Bronchial epithelial cell (primary cell): ENCODE measurements around the gene EXOC6B. TPM values are rescaled to one million over a fixed set of nuclear protein-coding genes. Genes with fewer than 3 reads are reported as not detected.

Experiments used
- DNase-seq: peaks from one replicate; pipeline ENCODE4 v3.0.0-alpha.2; 2010; ENCODE audit warnings: low read depth
- FAIRE-seq: peaks from 2 replicates; lab custom pipeline; 2011; peaks lifted over from hg19 to GRCh38; lab: Jason Lieb, UNC
- H3K27me3 ChIP-seq: 2 replicates; pipeline ENCODE4 v1.5.1; 2011; ENCODE audit warnings: low read length; ENCODE audit not compliant: control insufficient read depth, insufficient read depth
- H3K36me3 ChIP-seq: 2 replicates; pipeline ENCODE4 v1.5.1; 2011; ENCODE audit warnings: low read length; ENCODE audit not compliant: control insufficient read depth, insufficient read depth
- H3K4me3 ChIP-seq: 2 replicates; pipeline ENCODE4 v1.5.1; 2011; ENCODE audit warnings: mild to moderate bottlenecking, low read depth, low read length, control low read depth
- total RNA-seq: library from RNA; depleted of rRNA; stranded (reverse); fragments of >200 nt; gene quantifications from 2 replicates; pipeline ENCODE4 v1.2.1, GENCODE V29; 2014
- TF ChIP-seq, protein P1 (sequence below): IDR thresholded peaks from 2 replicates; pipeline ENCODE4 v1.5.1; 2011; ENCODE audit warnings: mild to moderate bottlenecking, moderate library complexity, low read length, control low read depth, inconsistent platforms; ENCODE audit not compliant: insufficient read depth, severe bottlenecking

EXOC6B gene
- total RNA-seq, 1 donor from 2014 or later = 26.9 TPM

- FAIRE-seq (peak; percentile 23), DNase-seq (no peak)
- Histone ChIP-seq H3K27me3 (no peaks in the 10 kb centered on the region), H3K4me3 (no peak overlapping the region), H3K36me3 (peaks cover 5% of the 10 kb centered on the region)
- TF ChIP-seq, protein P1, sequence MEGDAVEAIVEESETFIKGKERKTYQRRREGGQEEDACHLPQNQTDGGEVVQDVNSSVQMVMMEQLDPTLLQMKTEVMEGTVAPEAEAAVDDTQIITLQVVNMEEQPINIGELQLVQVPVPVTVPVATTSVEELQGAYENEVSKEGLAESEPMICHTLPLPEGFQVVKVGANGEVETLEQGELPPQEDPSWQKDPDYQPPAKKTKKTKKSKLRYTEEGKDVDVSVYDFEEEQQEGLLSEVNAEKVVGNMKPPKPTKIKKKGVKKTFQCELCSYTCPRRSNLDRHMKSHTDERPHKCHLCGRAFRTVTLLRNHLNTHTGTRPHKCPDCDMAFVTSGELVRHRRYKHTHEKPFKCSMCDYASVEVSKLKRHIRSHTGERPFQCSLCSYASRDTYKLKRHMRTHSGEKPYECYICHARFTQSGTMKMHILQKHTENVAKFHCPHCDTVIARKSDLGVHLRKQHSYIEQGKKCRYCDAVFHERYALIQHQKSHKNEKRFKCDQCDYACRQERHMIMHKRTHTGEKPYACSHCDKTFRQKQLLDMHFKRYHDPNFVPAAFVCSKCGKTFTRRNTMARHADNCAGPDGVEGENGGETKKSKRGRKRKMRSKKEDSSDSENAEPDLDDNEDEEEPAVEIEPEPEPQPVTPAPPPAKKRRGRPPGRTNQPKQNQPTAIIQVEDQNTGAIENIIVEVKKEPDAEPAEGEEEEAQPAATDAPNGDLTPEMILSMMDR = no peak
Measured at GRCh38 chr2:72475246-72475645, 350.6 kb downstream of the EXOC6B start.

- H3K36me3 ChIP-seq = no peaks in the 10 kb centered on the region
- TF ChIP-seq, protein P1 = no peak
- DNase-seq (peak; percentile 35), FAIRE-seq (no peak)
- H3K27me3 ChIP-seq = no peaks in the 10 kb centered on the region
- H3K4me3 ChIP-seq = no peak overlapping the region
Measured at GRCh38 chr2:72457801-72458516, 367.9 kb downstream of the EXOC6B start.

GRCh38 chr2:72454189-72454588 is 371.6 kb downstream of the EXOC6B start:
- FAIRE-seq (no peak), DNase-seq (no peak)
- Histone ChIP-seq H3K4me3 (no peak overlapping the region), H3K36me3 (no peaks in the 10 kb centered on the region), H3K27me3 (no peaks in the 10 kb centered on the region)
- TF ChIP-seq, protein P1 = no peak

GRCh38 chr2:72442270-72442669 is 383.6 kb downstream of the EXOC6B start:
- DNase-seq = no peak
- Histone ChIP-seq H3K36me3 (no peaks in the 10 kb centered on the region), H3K4me3 (no peak overlapping the region), H3K27me3 (no peaks in the 10 kb centered on the region)
- TF ChIP-seq, protein P1 = no peak
- no peak for FAIRE-seq

DNA sequence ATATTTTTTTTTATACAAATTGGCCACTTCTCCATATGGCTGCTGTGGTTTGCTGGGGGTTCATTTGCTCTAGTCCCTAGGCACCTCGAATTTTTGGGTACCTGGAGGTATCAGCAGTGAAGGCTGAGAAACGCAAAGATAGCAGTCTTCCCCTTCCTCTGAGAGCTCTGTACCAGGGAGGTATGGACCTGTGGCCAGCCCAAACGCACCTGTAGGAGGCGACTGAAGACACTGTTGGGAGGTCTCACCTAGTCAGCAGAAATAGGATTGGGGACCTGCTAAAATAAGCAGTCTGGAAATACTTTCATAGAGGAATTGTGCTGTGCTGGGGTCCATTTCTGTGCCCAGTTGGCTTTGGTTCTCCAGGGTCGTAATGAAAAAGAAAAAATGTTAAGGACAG is 385.9 kb downstream of the EXOC6B start:
- TF ChIP-seq, protein P1 = no peak
- FAIRE-seq (no peak), DNase-seq (no peak)
- Histone ChIP-seq H3K27me3 (no peaks in the 10 kb centered on the region), H3K36me3 (no peaks in the 10 kb centered on the region), H3K4me3 (no peak overlapping the region)

DNA sequence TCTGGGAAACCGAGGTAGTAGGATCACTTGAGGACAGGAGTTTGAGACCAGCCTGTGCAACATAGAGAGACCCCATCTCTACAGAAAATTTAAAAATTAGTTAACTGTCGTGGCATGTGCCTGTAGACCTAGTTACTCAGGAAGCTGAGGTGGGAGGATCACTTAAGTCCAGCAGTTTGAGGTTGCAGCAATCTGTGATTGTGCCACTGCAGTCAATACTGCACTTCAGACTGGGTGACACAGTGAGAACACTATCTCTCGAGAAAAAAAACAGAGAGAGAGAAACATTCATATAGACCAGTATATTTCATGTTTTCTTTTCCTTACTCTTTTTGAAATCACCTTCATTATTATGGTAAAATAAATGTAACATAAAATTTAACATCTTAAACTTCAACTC is 387.5 kb downstream of the EXOC6B start:
- Histone ChIP-seq H3K4me3 (no peak overlapping the region), H3K27me3 (no peaks in the 10 kb centered on the region), H3K36me3 (no peaks in the 10 kb centered on the region)
- DNase-seq = no peak
- TF ChIP-seq, protein P1 = no peak
- FAIRE-seq = no peak
